ENCODE measurements around the gene LCN10. TPM values are rescaled to one million over a fixed set of nuclear protein-coding genes. Genes with fewer than 3 reads are reported as not detected.

The LCN10 gene
- total and polyA plus RNA-seq, 2 of the 13 experiments (the other 11 are each of a cell fraction or from before 2014, with no cell fraction given), result 0.53 to 0.61 TPM

- TF ChIP-seq MAFG (CRISPR knock-in tag; IDR thresholded peaks at IDR 0.05) (no peak), HHEX (CRISPR knock-in tag; IDR thresholded peaks at IDR 0.05) (no peak), ZNF724P (CRISPR knock-in tag; IDR thresholded peaks at IDR 0.05; ENCODE audit: borderline replicate concordance) (peak; percentile 81), ZNF432 (CRISPR knock-in tag; IDR thresholded peaks at IDR 0.05; ENCODE audit: borderline replicate concordance) (no peak), NFYC (CRISPR knock-in tag; IDR thresholded peaks at IDR 0.05) (no peak), SMC3 (IDR thresholded peaks at IDR 0.05; ENCODE audit: low read length) (no peak), CBX5 (CRISPR knock-in tag; IDR thresholded peaks at IDR 0.05; ENCODE audit: borderline replicate concordance) (no peak), JARID2 (CRISPR knock-in tag; IDR thresholded peaks at IDR 0.05; ENCODE audit: insufficient replicate concordance) (no peak), CENPX (CRISPR knock-in tag; IDR thresholded peaks at IDR 0.05) (no peak), ZNF558 (CRISPR knock-in tag; IDR thresholded peaks at IDR 0.05; ENCODE audit: borderline replicate concordance) (no peak; the same call in 1 of the 2 replicates), SP5 (CRISPR knock-in tag; IDR thresholded peaks at IDR 0.05; ENCODE audit: borderline replicate concordance, low read depth) (peak; percentile 44; the same call in 1 of the 2 replicates), ZBTB42 (CRISPR knock-in tag; IDR thresholded peaks at IDR 0.05) (no peak), CSRNP2 (CRISPR knock-in tag; conservative IDR thresholded peaks at IDR 0.05; ENCODE audit: low read depth) (no peak), ZNF576 (CRISPR knock-in tag; IDR thresholded peaks at IDR 0.05) (no peak), ZNF512B (CRISPR knock-in tag; IDR thresholded peaks at IDR 0.05; ENCODE audit: borderline replicate concordance) (no peak), ZFP37 (CRISPR knock-in tag; IDR thresholded peaks at IDR 0.05; ENCODE audit: borderline replicate concordance) (peak; percentile 45; the same call in 1 of the 2 replicates), SNRNP70 (IDR thresholded peaks at IDR 0.05; ENCODE audit: low read depth, low read length) (no peak), PBX3 (CRISPR knock-in tag; IDR thresholded peaks at IDR 0.05; ENCODE audit: borderline replicate concordance) (no peak), MLLT10 (CRISPR knock-in tag; IDR thresholded peaks at IDR 0.05) (no peak), THYN1 (CRISPR knock-in tag; IDR thresholded peaks at IDR 0.05; ENCODE audit: borderline replicate concordance, low read depth) (no peak), ZNF720 (CRISPR knock-in tag; IDR thresholded peaks at IDR 0.05) (no peak), REXO4 (CRISPR knock-in tag; IDR thresholded peaks at IDR 0.05; ENCODE audit: borderline replicate concordance) (0 out of 2 replicates have a peak, but pooled peaks have one; percentile 51)
These were observed 1.5 kb downstream of the LCN10 start (continued) for GRCh38 chr9:136740971-136741882.
